ENCODE data around the gene GPRIN3.

DNA sequence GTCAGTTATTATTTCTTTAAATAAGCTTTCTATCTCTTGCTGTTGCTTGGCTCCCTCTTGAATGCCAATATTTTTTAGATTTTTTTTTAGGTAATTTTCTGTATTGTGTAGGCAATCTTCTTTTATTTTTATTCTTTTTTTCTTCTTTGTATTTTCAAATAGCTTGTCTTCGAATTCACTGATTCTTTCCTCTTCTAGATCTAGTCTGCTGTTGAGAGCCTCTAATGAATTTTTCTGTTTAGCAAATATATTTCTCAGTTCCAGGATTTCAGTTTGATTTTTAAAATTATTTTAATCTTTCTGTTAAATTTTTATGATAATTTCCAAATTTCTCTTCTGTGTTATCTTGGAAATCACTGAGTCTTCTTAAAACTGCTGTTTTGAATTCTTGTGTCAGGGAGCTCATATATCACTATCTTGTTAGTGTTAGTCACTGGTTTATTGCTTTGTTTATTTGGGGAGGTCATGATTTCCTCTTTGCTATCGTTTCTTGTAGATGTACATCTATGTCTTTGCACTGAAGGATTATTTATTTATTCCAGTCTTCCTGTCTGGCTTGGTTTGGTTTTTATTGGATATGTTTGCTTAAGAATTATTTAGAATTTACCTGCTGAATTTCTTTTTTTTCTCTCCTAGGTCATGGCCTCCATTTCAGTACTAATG lies 39.9 kb upstream of the GPRIN3 start:
- TF ChIP-seq EZH2 (IDR thresholded peaks at IDR 0.05; ENCODE audit: insufficient read depth, poor library complexity, severe bottlenecking) (no peak), EZH2phosphoT487 (IDR thresholded peaks at IDR 0.05; ENCODE audit: insufficient read depth, low read depth) (no peak)

Measured in GM23248 (cell line).